Bronchial epithelial cell (primary cell): ENCODE data around the gene SMAP2. TPM values are rescaled to one million over a fixed set of nuclear protein-coding genes. Genes with fewer than 3 reads are reported as not detected.

Source experiments
- DNase-seq: peaks from one replicate; pipeline ENCODE4 v3.0.0-alpha.2; 2010; ENCODE audit warnings: low read depth
- FAIRE-seq: peaks from 2 replicates; lab custom pipeline; 2011; peaks lifted over from hg19 to GRCh38; lab: Jason Lieb, UNC
- H3K27me3 ChIP-seq: 2 replicates; pipeline ENCODE4 v1.5.1; 2011; ENCODE audit warnings: low read length; ENCODE audit not compliant: control insufficient read depth, insufficient read depth
- H3K36me3 ChIP-seq: 2 replicates; pipeline ENCODE4 v1.5.1; 2011; ENCODE audit warnings: low read length; ENCODE audit not compliant: control insufficient read depth, insufficient read depth
- H3K4me3 ChIP-seq: 2 replicates; pipeline ENCODE4 v1.5.1; 2011; ENCODE audit warnings: mild to moderate bottlenecking, low read depth, low read length, control low read depth
- total RNA-seq: library from RNA; depleted of rRNA; stranded (reverse); fragments of >200 nt; gene quantifications from 2 replicates; pipeline ENCODE4 v1.2.1, GENCODE V29; 2014
- TF ChIP-seq, protein P1 (sequence below): IDR thresholded peaks from 2 replicates; pipeline ENCODE4 v1.5.1; 2011; ENCODE audit warnings: mild to moderate bottlenecking, moderate library complexity, low read length, control low read depth, inconsistent platforms; ENCODE audit not compliant: insufficient read depth, severe bottlenecking

SMAP2 gene
- total RNA-seq, 1 donor from 2014 or later = 4.2 TPM

DNA sequence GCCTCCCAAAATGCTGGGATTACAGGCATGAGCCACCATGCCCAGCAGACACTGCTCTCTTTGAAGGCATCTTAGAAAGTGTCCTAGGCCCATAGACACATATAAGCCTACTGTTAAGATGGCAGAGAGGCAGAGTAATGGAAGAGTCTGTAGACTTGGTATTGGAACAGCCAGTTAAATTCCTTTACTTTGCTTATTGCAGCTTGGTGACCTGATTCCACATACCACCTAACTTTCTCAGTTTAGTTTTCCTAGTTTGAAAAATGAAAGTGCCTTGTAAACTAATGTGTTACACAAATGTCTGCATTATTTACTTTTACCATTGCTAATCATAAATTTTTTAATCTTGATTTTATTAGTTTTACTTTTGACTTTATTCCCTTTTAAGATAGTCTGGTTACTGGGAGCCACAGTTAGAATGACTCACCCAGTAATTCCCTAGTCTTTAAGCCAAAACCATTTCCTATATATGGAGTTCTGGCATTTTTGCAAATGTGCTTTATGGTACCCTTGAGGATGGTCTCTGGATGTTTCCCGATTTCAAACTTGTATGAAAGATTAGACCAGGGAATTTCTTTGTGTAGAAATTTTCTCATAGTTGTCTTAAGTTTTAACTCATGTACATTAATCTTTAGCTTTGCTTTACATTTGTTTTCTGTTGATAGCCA lies 6.4 kb downstream of the SMAP2 start:
- no peaks in the 10 kb centered on the region for H3K27me3 ChIP-seq
- TF ChIP-seq, protein P1, sequence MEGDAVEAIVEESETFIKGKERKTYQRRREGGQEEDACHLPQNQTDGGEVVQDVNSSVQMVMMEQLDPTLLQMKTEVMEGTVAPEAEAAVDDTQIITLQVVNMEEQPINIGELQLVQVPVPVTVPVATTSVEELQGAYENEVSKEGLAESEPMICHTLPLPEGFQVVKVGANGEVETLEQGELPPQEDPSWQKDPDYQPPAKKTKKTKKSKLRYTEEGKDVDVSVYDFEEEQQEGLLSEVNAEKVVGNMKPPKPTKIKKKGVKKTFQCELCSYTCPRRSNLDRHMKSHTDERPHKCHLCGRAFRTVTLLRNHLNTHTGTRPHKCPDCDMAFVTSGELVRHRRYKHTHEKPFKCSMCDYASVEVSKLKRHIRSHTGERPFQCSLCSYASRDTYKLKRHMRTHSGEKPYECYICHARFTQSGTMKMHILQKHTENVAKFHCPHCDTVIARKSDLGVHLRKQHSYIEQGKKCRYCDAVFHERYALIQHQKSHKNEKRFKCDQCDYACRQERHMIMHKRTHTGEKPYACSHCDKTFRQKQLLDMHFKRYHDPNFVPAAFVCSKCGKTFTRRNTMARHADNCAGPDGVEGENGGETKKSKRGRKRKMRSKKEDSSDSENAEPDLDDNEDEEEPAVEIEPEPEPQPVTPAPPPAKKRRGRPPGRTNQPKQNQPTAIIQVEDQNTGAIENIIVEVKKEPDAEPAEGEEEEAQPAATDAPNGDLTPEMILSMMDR = no peak
- FAIRE-seq (no peak), DNase-seq (no peak)
- no peaks in the 10 kb centered on the region for H3K36me3 ChIP-seq
- H3K4me3 ChIP-seq = no peak overlapping the region

DNA sequence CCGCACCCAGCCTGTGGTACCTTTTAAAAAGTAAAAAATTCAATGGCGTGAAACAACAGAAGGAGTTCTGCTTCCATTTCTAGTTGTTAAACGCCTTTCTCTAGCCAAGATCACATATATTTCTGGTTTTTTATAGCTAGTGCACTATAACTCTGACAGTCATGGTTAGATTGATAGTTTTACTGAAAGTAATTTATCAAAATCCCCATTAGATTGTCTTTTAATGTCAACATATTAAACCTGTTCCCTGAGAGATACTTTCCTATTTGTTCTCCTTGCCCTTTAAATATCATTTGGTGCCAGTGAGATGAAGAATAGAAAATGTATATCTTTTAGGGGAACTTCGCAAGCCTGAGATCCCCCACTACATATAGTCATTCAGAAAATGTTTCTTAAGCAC lies 7.3 kb downstream of the SMAP2 start:
- Histone ChIP-seq H3K4me3 (no peak overlapping the region), H3K36me3 (no peaks in the 10 kb centered on the region), H3K27me3 (no peaks in the 10 kb centered on the region)
- FAIRE-seq (no peak), DNase-seq (no peak)
- TF ChIP-seq, protein P1 = no peak

DNA sequence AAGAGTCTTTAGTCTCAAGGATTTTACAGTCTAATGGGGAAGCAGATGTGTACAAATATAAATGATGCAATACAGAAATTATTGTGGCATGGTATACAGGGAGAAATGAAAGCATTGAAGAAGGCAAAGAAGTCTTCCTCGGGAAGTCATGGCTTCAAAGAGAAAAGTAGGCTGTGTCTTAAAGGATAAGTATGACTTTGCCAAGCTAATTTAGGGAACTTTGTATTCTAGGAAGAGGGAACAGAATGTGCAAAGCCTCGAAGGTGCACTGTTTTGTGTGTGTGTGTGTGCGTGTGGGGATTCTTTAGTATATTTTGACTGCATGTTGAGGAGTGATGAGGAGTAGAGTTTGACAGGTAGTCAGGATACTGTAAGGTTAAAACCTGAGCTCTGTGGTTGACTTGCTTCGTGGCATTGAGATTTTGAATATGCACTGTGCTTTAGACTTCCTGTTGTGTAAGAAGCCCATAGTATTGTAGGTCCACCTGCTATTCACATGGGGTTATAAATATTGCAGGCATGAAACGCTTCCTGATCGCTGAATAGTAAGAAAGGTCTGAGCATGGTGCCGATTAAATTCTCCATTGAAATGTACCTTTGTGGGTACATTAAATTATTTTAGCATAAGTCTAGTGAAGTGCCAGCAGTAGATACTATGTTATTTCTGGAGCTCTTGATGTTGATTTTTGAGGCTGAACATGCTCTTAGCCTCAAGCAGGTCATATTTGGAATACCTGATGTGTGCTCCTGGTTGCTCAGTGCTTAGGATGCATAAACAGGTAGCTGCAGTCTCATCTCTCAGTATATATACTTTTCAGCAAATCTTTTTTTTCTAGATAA lies 8.0 kb downstream of the SMAP2 start:
- no peak for FAIRE-seq
- DNase-seq = no peak
- no peak overlapping the region for H3K4me3 ChIP-seq
- H3K36me3 ChIP-seq = no peaks in the 10 kb centered on the region
- H3K27me3 ChIP-seq = no peaks in the 10 kb centered on the region
- TF ChIP-seq, protein P1 = no peak

DNA sequence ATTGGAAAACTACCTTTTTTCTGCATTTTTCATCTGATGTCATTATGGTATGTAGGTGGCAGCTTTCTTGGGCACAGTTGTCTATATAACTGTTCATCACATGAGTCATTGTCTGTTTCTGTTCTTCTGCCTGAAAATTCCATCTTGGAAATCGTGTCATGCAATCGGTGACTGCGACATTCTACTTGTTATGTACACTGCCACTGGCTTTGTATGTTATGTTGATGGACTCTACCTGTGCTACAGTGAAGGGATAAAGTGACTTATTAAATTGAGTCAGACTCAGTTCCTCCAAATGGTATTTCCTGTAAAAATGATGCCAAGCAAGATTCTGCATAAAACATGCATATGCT lies 8.6 kb downstream of the SMAP2 start:
- FAIRE-seq = no peak
- no peak overlapping the region for H3K4me3 ChIP-seq
- TF ChIP-seq, protein P1 = no peak

DNA sequence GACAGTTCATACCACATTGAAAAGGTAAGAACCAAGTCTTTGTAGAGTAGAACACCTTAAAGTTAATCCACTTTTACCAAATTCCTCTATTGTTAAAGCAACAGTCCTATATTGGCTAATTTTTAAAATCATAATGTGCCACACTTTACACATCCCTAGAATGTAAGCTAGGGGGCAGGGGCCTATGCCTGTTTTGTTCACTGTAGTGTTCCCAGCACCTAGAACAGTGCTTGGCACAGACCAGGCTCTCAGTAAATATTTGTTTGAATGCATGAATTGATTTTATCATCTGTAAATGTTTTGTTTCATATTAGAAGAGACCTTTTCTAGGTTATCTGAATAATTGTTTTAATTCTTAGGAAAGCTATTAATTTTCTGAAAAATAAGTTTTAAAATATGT lies 9.1 kb downstream of the SMAP2 start:
- no peak for DNase-seq
- Histone ChIP-seq H3K4me3 (no peak overlapping the region), H3K36me3 (no peaks in the 10 kb centered on the region), H3K27me3 (no peaks in the 10 kb centered on the region)
- TF ChIP-seq, protein P1 = no peak
- no peak for FAIRE-seq

More for the DNA sequence above, 8.6 kb downstream of the SMAP2 start:
- DNase-seq = no peak
- Histone ChIP-seq H3K36me3 (no peaks in the 10 kb centered on the region), H3K27me3 (no peaks in the 10 kb centered on the region)
